SK-N-MC (cell line): ENCODE data around the gene RAP2B.

Experiments
- DNase-seq: peaks from one replicate; pipeline ENCODE4 v3.0.0-alpha.2; 2011; ENCODE audit warnings: low read depth, low spot score
- H3K27ac ChIP-seq: fragments of 200-600 bp; sonication (generic); 2 replicates; pipeline ENCODE4 v1.5.1; 2016; ENCODE audit warnings: mixed run types
- H3K36me3 ChIP-seq: fragments of 200-600 bp; sonication (generic); 2 replicates; pipeline ENCODE4 v1.6.1; 2017; ENCODE audit warnings: antibody characterized with exemption, low read length, mixed read lengths; ENCODE audit not compliant: insufficient read depth
- H3K4me3 ChIP-seq: fragments of 200-600 bp; sonication (generic); 2 replicates; pipeline ENCODE4 v1.5.1; 2016
- H3K9ac ChIP-seq: fragments of 200-600 bp; sonication (generic); 2 replicates; pipeline ENCODE4 v1.8.0; 2017; ENCODE audit warnings: mixed run types, mixed read lengths; ENCODE audit not compliant: insufficient read length
- H3K9me3 ChIP-seq: fragments of 200-600 bp; sonication (generic); 2 replicates; pipeline ENCODE4 v1.6.1; 2017; ENCODE audit warnings: low read depth, mild to moderate bottlenecking, antibody characterized with exemption, low read length, moderate library complexity, mixed read lengths
- EZH2 ChIP-seq: fragments of 200-600 bp; sonication (generic); IDR thresholded peaks from one replicate; pipeline ENCODE4 v1.6.1; 2017; ENCODE audit warnings: antibody characterized with exemption
- FOXP2 ChIP-seq: optimal IDR thresholded peaks from 2 replicates; pipeline ENCODE3; 2011; ENCODE audit warnings: mild to moderate bottlenecking, moderate library complexity; ENCODE audit not compliant: insufficient read depth; ENCODE audit errors: extremely low read length, control extremely low read depth
- POLR2AphosphoS5 ChIP-seq: IDR thresholded peaks from 2 replicates; pipeline ENCODE4 v1.6.1; 2012; ENCODE audit warnings: mild to moderate bottlenecking, low read depth, low read length, borderline replicate concordance

Gene RAP2B

GRCh38 chr3:153210146-153210545 is 48.1 kb downstream of the RAP2B start:
- no peak for DNase-seq
- H3K4me3 ChIP-seq = no peak overlapping the region
- H3K27ac ChIP-seq = no peak overlapping the region
- H3K9me3 ChIP-seq = no peaks in the 10 kb centered on the region
- no peaks in the 10 kb centered on the region for H3K36me3 ChIP-seq
- TF ChIP-seq POLR2AphosphoS5 = no peak
- TF ChIP-seq EZH2 = no peak
- no peak for TF ChIP-seq FOXP2
- H3K9ac ChIP-seq = no peak overlapping the region

GRCh38 chr3:153210660-153211059 is 48.6 kb downstream of the RAP2B start:
- no peak overlapping the region for H3K4me3 ChIP-seq

GRCh38 chr3:153215497-153215896 is 53.5 kb downstream of the RAP2B start:
- H3K27ac ChIP-seq = no peak overlapping the region
- no peak overlapping the region for H3K9ac ChIP-seq
- H3K9me3 ChIP-seq = no peaks in the 10 kb centered on the region
- no peaks in the 10 kb centered on the region for H3K36me3 ChIP-seq
- no peak overlapping the region for H3K4me3 ChIP-seq
- DNase-seq = no peak
- TF ChIP-seq EZH2 = no peak
- TF ChIP-seq POLR2AphosphoS5 = no peak
- TF ChIP-seq FOXP2 = no peak

More at GRCh38 chr3:153210660-153211059, 48.6 kb downstream of the RAP2B start:
- no peak for DNase-seq
- Histone ChIP-seq H3K36me3 (no peaks in the 10 kb centered on the region), H3K27ac (no peak overlapping the region), H3K9ac (no peak overlapping the region), H3K9me3 (no peaks in the 10 kb centered on the region)
- TF ChIP-seq EZH2 (no peak), FOXP2 (no peak), POLR2AphosphoS5 (no peak)

GRCh38 chr3:153215966-153216365 is 53.9 kb downstream of the RAP2B start:
- TF ChIP-seq FOXP2 (no peak), EZH2 (no peak), POLR2AphosphoS5 (no peak)
- Histone ChIP-seq H3K9me3 (no peaks in the 10 kb centered on the region), H3K4me3 (no peak overlapping the region), H3K36me3 (no peaks in the 10 kb centered on the region), H3K9ac (no peak overlapping the region), H3K27ac (no peak overlapping the region)
- no peak for DNase-seq

- no peaks in the 10 kb centered on the region for H3K36me3 ChIP-seq
- no peaks in the 10 kb centered on the region for H3K9me3 ChIP-seq
- H3K9ac ChIP-seq = no peak overlapping the region
- no peak overlapping the region for H3K27ac ChIP-seq
- no peak for TF ChIP-seq FOXP2
- TF ChIP-seq EZH2 = no peak
- no peak for TF ChIP-seq POLR2AphosphoS5
- no peak for DNase-seq
- no peak overlapping the region for H3K4me3 ChIP-seq
These were observed 54.9 kb downstream of the RAP2B start for GRCh38 chr3:153216928-153217327.

- no peak overlapping the region for H3K9ac ChIP-seq
- no peak overlapping the region for H3K4me3 ChIP-seq
- H3K9me3 ChIP-seq = no peaks in the 10 kb centered on the region
- peak; percentile 16 for DNase-seq
- no peaks in the 10 kb centered on the region for H3K36me3 ChIP-seq
- H3K27ac ChIP-seq = no peak overlapping the region
- TF ChIP-seq FOXP2 (no peak), POLR2AphosphoS5 (no peak)
These were observed 57.1 kb downstream of the RAP2B start for GRCh38 chr3:153219146-153219545.
